IMR-90 (cell line): ENCODE measurements around the gene KATNB1. TPM values are rescaled to one million over a fixed set of nuclear protein-coding genes. Genes with fewer than 3 reads are reported as not detected.
"Not testable (repeated sequence)": the region's sequence is repeated elsewhere in the genome, so short reads cannot be mapped to it uniquely, and the experiment has no call there.

ENCODE experiments used
- ATAC-seq: fragments of 200-7000 bp; cut with Tn5 transposase; 2 replicates; pipeline ENCODE4 v1.9.1; 2020; ENCODE audit warnings: low read depth, mild to moderate bottlenecking, moderate library complexity
- BruUV-seq: library from RNA; stranded (reverse); fragments of 400-500 nt; replicated peaks from 2 replicates; lab custom pipeline; 2021; lab: Mats Ljungman, UMichigan
- CTCF ChIA-PET: fragments of 300-600 bp; formaldehyde crosslinking; extraction: SDS; loops from one replicate; lab custom pipeline; 2021; ENCODE audit warnings: antibody characterized with exemption; lab: Yijun Ruan, JAX
- POLR2A ChIA-PET: fragments of 300-600 bp; sonication (Branson Sonifier 250); formaldehyde crosslinking; loops from one replicate; lab custom pipeline; 2022; ENCODE audit warnings: antibody characterized with exemption; ENCODE audit not compliant: unreplicated experiment; lab: Charles Lee
- DNase-seq: peaks from one replicate; pipeline ENCODE4 v3.0.0; 2013
- H2AFZ ChIP-seq: replicated peaks from 2 replicates; pipeline ENCODE3; 2013; ENCODE audit warnings: low read length, mild to moderate bottlenecking; ENCODE audit not compliant: poor library complexity
- H2AK5ac ChIP-seq: 2 replicates; pipeline ENCODE4 v1.6.1; 2013; ENCODE audit warnings: low read depth, low read length, inconsistent platforms
- H2AK9ac ChIP-seq: replicated peaks from 2 replicates; pipeline ENCODE3; 2013; ENCODE audit warnings: mild to moderate bottlenecking, low read depth, low read length, moderate library complexity; ENCODE audit not compliant: poor library complexity
- H2BK120ac ChIP-seq: 2 replicates; pipeline ENCODE4 v1.6.1; 2013; ENCODE audit warnings: low read depth, low read length, inconsistent platforms
- H2BK15ac ChIP-seq: 3 replicates; pipeline ENCODE4 v1.6.1; 2013; ENCODE audit warnings: low read depth, low read length, inconsistent platforms
- H2BK20ac ChIP-seq: 2 replicates; pipeline ENCODE4 v1.6.1; 2013; ENCODE audit warnings: low read depth, mild to moderate bottlenecking, inconsistent platforms, low read length, moderate library complexity
- H2BK5ac ChIP-seq: 2 replicates; pipeline ENCODE4 v1.6.1; 2013; ENCODE audit warnings: mild to moderate bottlenecking, low read depth, low read length, inconsistent platforms; ENCODE audit not compliant: poor library complexity, severe bottlenecking
- H3K14ac ChIP-seq: replicated peaks from 2 replicates; pipeline ENCODE4 v1.6.1; 2013; ENCODE audit warnings: low read depth, low read length, inconsistent platforms
- H3K18ac ChIP-seq: 2 replicates; pipeline ENCODE4 v1.6.1; 2013; ENCODE audit warnings: low read depth, low read length, control low read depth
- H3K23ac ChIP-seq: 2 replicates; pipeline ENCODE4 v1.6.1; 2013; ENCODE audit warnings: low read depth, low read length, inconsistent platforms
- H3K27ac ChIP-seq: 2 replicates; pipeline ENCODE4 v1.5.1; 2013; ENCODE audit warnings: mild to moderate bottlenecking, control low read depth, low read length; ENCODE audit not compliant: insufficient read depth
- H3K27me3 ChIP-seq: 2 replicates; pipeline ENCODE4 v1.6.1; 2013; ENCODE audit warnings: low read length; ENCODE audit not compliant: control insufficient read depth, insufficient read depth
- H3K36me3 ChIP-seq: 2 replicates; pipeline ENCODE4 v1.6.1; 2013; ENCODE audit warnings: low read length, mixed read lengths; ENCODE audit not compliant: control insufficient read depth, insufficient read depth
- H3K4ac ChIP-seq: 2 replicates; pipeline ENCODE4 v1.6.1; 2013; ENCODE audit warnings: low read depth, low read length, inconsistent platforms
- H3K4me1 ChIP-seq: 2 replicates; pipeline ENCODE4 v1.6.1; 2013; ENCODE audit warnings: low read length, mixed read lengths; ENCODE audit not compliant: control insufficient read depth, insufficient read depth
- H3K4me2 ChIP-seq: 2 replicates; pipeline ENCODE4 v1.6.1; 2013; ENCODE audit warnings: low read depth, mild to moderate bottlenecking, control low read depth, low read length, moderate library complexity
- H3K4me3 ChIP-seq: 2 replicates; pipeline ENCODE4 v1.5.1; 2013; ENCODE audit warnings: low read depth, mild to moderate bottlenecking, control low read depth, low read length, moderate library complexity; ENCODE audit not compliant: insufficient read depth
- H3K56ac ChIP-seq: 2 replicates; pipeline ENCODE4 v1.6.1; 2013; ENCODE audit warnings: low read length, inconsistent platforms; ENCODE audit not compliant: insufficient read depth; ENCODE audit errors: extremely low read depth
- H3K79me1 ChIP-seq, 2 experiments: 2 replicates each; pipeline ENCODE4 v1.6.1; 2013; ENCODE audit warnings: low read length in 2 of 2, inconsistent platforms in 1 of 2, low read depth in 1 of 2
- H3K9ac ChIP-seq: 2 replicates; pipeline ENCODE4 v1.6.1; 2013; ENCODE audit warnings: low read depth, low read length, control low read depth
- H3K9me1 ChIP-seq: 2 replicates; pipeline ENCODE4 v1.6.1; 2013; ENCODE audit warnings: low read length, inconsistent platforms; ENCODE audit not compliant: insufficient read depth
- H3K9me3 ChIP-seq: 2 replicates; pipeline ENCODE4 v1.6.1; 2013; ENCODE audit warnings: low read length; ENCODE audit not compliant: control insufficient read depth, insufficient read depth
- H4K20me1 ChIP-seq: 2 replicates; pipeline ENCODE4 v1.6.1; 2013; ENCODE audit warnings: low read length, inconsistent platforms; ENCODE audit not compliant: insufficient read depth
- H4K5ac ChIP-seq: 2 replicates; pipeline ENCODE4 v1.6.1; 2013; ENCODE audit warnings: mild to moderate bottlenecking, low read depth, low read length, control low read depth
- H4K8ac ChIP-seq, 2 experiments: 2 replicates each; pipeline ENCODE4 v1.6.1; 2013; ENCODE audit warnings: low read depth in 2 of 2, low read length in 2 of 2, control low read depth in 1 of 2, inconsistent platforms in 1 of 2
- H4K91ac ChIP-seq: 2 replicates; pipeline ENCODE4 v1.6.1; 2013; ENCODE audit warnings: low read depth, low read length, inconsistent platforms; ENCODE audit not compliant: insufficient read depth
- WGBS, 2 experiments: methylation state at CpG; one replicate each; pipeline versions ENCODE4 v1.1.5 to v1.1.7; 2013; ENCODE audit warnings: missing lambda C conversion rate in 2 of 2; ENCODE audit not compliant: insufficient read length in 1 of 2; ENCODE audit errors: extremely low coverage in 2 of 2; 5-methylcytosine and 5-hydroxymethylcytosine counted together
- dilution Hi-C: fragments of 300-500 bp; cut with HindIII; formaldehyde crosslinking; loops from one replicate; pipeline ENCODE4 v1.14.3; 2018; ENCODE audit warnings: low sequenced_read_pairs; ENCODE audit not compliant: unreplicated experiment
- in situ Hi-C: fragments of 300-500 bp; cut with MboI; formaldehyde crosslinking; loops from 3 replicates; pipeline ENCODE4 v1.14.3; 2019; ENCODE audit warnings: low sequenced_read_pairs, inconsistent platforms, mixed read lengths
- intact Hi-C: fragments of 100-400 bp; cut with micrococcal nuclease; formaldehyde crosslinking; loops from 2 replicates; pipeline ENCODE4 v1.10.0; 2022
- polyA plus RNA-seq, 3 experiments: library from polyadenylated mRNA; depleted of rRNA; stranded (reverse); fragments of >200 nt; gene quantifications; 2 replicates each; pipeline ENCODE4 v1.2.3, GENCODE V29; 2012; ENCODE audit warnings: low replicate concordance in 1 of 3
- total RNA-seq: library from RNA; depleted of rRNA; stranded (reverse); fragments of >200 nt; gene quantifications from 2 replicates; pipeline ENCODE4 v1.2.3, GENCODE V29; 2012

The KATNB1 gene
- total and polyA plus RNA-seq, 2 of the 4 experiments (the other 2 are of a cell fraction) = 10.9 to 23.5 TPM

DNA sequence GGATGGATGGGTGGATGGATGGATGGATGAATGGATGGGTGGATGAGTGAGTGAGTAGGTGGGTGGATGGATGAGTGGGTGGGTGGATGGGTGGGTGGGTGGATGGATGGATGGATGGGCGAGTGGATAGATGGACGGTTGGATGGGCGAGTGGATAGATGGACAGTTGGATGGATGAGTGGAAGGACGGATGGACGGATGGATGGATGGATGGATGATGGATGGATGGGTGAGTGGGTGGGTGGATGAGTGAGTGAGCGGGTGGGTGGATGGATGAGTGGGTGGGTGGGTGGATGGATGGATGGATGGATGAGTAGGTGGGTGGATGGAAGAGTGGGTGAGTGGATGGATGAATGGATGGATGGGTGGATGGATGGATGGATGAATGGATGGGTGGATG lies 5.7 kb upstream of the KATNB1 start:
- POLR2A ChIA-PET, H3K23ac ChIP-seq, DNase-seq, H2BK15ac ChIP-seq, H4K20me1 ChIP-seq, dilution Hi-C loops, H2BK20ac ChIP-seq, H3K4me1 ChIP-seq, H3K4me3 ChIP-seq, in situ Hi-C loops, H3K9me1 ChIP-seq, H2AK5ac ChIP-seq, H3K36me3 ChIP-seq, H3K56ac ChIP-seq, CTCF ChIA-PET, H4K5ac ChIP-seq, H2AFZ ChIP-seq, H2BK5ac ChIP-seq, ATAC-seq, H3K27me3 ChIP-seq, BruUV-seq, H3K9ac ChIP-seq, H4K91ac ChIP-seq, H3K18ac ChIP-seq, H3K4ac ChIP-seq, H3K14ac ChIP-seq, H3K27ac ChIP-seq, H4K8ac ChIP-seq, H2BK120ac ChIP-seq, H3K79me1 ChIP-seq, H2AK9ac ChIP-seq, H3K9me3 ChIP-seq, H3K4me2 ChIP-seq, intact Hi-C loops: not testable (repeated sequence)
- WGBS, 2 experiments = 77 to 100% methylated on average over 1 to 6 of the region's 6 CpGs
